Cardiac muscle cell (in vitro differentiated cells and primary cell): ENCODE data around the gene H6PD. TPM values are rescaled to one million over a fixed set of nuclear protein-coding genes. Genes with fewer than 3 reads are reported as not detected.

ENCODE experiments used
- DNase-seq, 2 donors: peaks; one replicate each; pipeline versions ENCODE4 v3.0.0 to v3.0.0-alpha.2; 2010 to 2017; ENCODE audit warnings: low read depth in 1 of 2, low spot score in 1 of 2
- H3K27ac ChIP-seq: fragments of 200-600 bp; sonication (generic); 2 replicates; pipeline ENCODE4 v1.5.1; 2016
- H3K27me3 ChIP-seq: fragments of 200-600 bp; sonication (generic); 2 replicates; pipeline ENCODE4 v1.6.0; 2016; ENCODE audit warnings: control low read depth
- H3K36me3 ChIP-seq: fragments of 200-600 bp; sonication (generic); 2 replicates; pipeline ENCODE4 v1.5.1; 2016; ENCODE audit warnings: control low read depth
- H3K4me1 ChIP-seq: fragments of 200-600 bp; sonication (generic); 2 replicates; pipeline ENCODE4 v1.8.1; 2017; ENCODE audit warnings: low read depth, mild to moderate bottlenecking, mixed run types
- H3K4me3 ChIP-seq: fragments of 200-600 bp; sonication (generic); 2 replicates; pipeline ENCODE4 v1.5.1; 2016; ENCODE audit warnings: mild to moderate bottlenecking
- H3K9me3 ChIP-seq: fragments of 200-600 bp; sonication (generic); 2 replicates; pipeline ENCODE4 v1.5.1; 2017; ENCODE audit warnings: low read depth, mild to moderate bottlenecking, control low read depth
- CTCF ChIP-seq: IDR thresholded peaks from 2 replicates; pipeline ENCODE4 v1.5.1; 2012; ENCODE audit warnings: low read depth, mild to moderate bottlenecking, low read length
- polyA plus RNA-seq: library from polyadenylated mRNA; unstranded; fragments of >200 nt; fragmentation: Nextera tagmentation; extraction: Ambion mirVana; gene quantifications from 2 replicates; pipeline ENCODE4 v1.2.1, GENCODE V29; 2016
- total RNA-seq: library from RNA; depleted of rRNA; stranded (reverse); fragments of >200 nt; gene quantifications from 2 replicates; pipeline ENCODE4 v1.2.3, GENCODE V29; 2016

The H6PD gene
- total and polyA plus RNA-seq, 2 experiments from 2014 or later, result 13.7 to 41.4 TPM

GRCh38 chr1:9222846-9223625 is 11.5 kb upstream of the H6PD start:
- Histone ChIP-seq H3K4me1 (no peaks in the 10 kb centered on the region), H3K27me3 (peaks cover 3% of the 10 kb centered on the region), H3K4me3 (no peak overlapping the region), H3K9me3 (no peaks in the 10 kb centered on the region), H3K27ac (no peak overlapping the region), H3K36me3 (no peaks in the 10 kb centered on the region)
- DNase-seq, result no peak
- no peak for TF ChIP-seq CTCF

GRCh38 chr1:9224664-9225410 is 9.7 kb upstream of the H6PD start:
- Histone ChIP-seq H3K9me3 (no peaks in the 10 kb centered on the region), H3K36me3 (no peaks in the 10 kb centered on the region), H3K27ac (no peak overlapping the region), H3K27me3 (peaks cover 3% of the 10 kb centered on the region), H3K4me1 (no peaks in the 10 kb centered on the region), H3K4me3 (no peak overlapping the region)
- TF ChIP-seq CTCF, result no peak
- DNase-seq, result no peak

GRCh38 chr1:9225411-9225785 is 9.2 kb upstream of the H6PD start:
- no peaks in the 10 kb centered on the region for H3K9me3 ChIP-seq

GRCh38 chr1:9228609-9229008 is 6.0 kb upstream of the H6PD start:
- H3K9me3 ChIP-seq, result no peaks in the 10 kb centered on the region
- peaks cover 3% of the 10 kb centered on the region for H3K27me3 ChIP-seq
- no peak for TF ChIP-seq CTCF
- no peaks in the 10 kb centered on the region for H3K36me3 ChIP-seq
- no peaks in the 10 kb centered on the region for H3K4me1 ChIP-seq
- DNase-seq, result no peak
- H3K27ac ChIP-seq, result no peak overlapping the region
- no peak overlapping the region for H3K4me3 ChIP-seq

More at GRCh38 chr1:9225411-9225785, 9.2 kb upstream of the H6PD start:
- Histone ChIP-seq H3K4me3 (no peak overlapping the region), H3K27ac (no peak overlapping the region), H3K36me3 (no peaks in the 10 kb centered on the region), H3K4me1 (no peaks in the 10 kb centered on the region), H3K27me3 (peaks cover 3% of the 10 kb centered on the region)
- DNase-seq, result no peak
- TF ChIP-seq CTCF, result no peak

- H3K36me3 ChIP-seq, result no peaks in the 10 kb centered on the region
- H3K27me3 ChIP-seq, result peaks cover 3% of the 10 kb centered on the region
- no peaks in the 10 kb centered on the region for H3K4me1 ChIP-seq
- H3K4me3 ChIP-seq, result no peak overlapping the region
- no peak for DNase-seq
- TF ChIP-seq CTCF, result no peak
- H3K9me3 ChIP-seq, result no peaks in the 10 kb centered on the region
- H3K27ac ChIP-seq, result no peak overlapping the region
Measured at GRCh38 chr1:9229549-9229948, 5.0 kb upstream of the H6PD start.
